ENCODE measurements around the gene SIPA1L3. TPM values are rescaled to one million over a fixed set of nuclear protein-coding genes. Genes with fewer than 3 reads are reported as not detected.

Gene SIPA1L3
- total RNA-seq, 1 donor from 2014 or later = 18.6 TPM

DNA sequence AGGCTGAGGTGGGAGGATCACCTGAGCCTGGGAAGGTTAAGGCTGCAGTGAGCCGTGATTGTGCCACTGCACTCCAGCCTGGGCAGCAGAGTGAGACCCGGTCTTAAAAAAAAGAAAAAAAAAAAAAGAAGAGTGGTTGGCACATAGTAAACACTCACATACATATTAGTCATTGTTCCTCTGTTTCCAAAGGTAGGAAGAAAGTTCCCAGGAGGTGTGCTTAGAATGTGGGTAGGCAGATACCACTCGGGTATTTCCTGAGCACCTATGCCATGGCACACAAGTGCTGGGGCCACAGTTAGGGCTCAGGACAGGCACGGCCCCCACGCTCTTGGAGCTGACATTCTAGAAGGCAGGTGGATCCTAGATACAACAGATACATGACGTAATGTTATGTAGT lies 41.4 kb downstream of the SIPA1L3 start:
- DNase-seq = no peak

DNA sequence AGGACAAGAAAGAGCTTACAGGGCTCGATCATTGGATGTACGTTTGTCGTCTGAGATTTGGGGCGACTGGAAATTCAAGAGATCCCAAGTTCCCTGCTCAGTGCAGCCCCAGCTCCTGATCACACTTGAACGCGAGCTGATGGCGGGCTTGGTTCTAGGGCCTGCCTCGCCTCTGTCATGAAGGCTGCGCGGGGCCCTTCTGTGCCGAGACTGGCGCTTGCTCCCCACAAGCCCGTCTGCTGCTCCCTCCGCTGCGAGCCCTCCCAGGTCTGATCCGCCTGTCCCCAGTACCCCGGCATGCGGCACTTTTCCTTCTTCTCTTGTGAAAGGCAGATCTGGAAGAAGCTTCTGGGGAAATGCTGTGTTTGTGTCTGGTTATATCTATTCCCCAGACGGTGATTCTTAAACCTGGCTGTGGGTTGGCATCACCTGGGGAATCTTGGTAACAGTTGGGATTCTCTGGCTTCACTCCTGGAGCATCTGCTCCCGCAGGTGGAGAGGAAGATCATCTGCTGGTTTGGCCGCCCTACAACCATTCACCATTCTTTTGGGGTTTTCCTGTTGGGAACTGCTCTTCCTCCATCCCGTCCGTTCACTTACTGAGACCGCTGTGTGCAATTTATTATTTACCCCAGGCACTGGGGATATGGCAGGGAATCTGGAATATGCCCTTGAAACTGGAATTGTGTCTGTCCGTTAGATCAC lies 43.6 kb downstream of the SIPA1L3 start:
- no peak for DNase-seq

DNA sequence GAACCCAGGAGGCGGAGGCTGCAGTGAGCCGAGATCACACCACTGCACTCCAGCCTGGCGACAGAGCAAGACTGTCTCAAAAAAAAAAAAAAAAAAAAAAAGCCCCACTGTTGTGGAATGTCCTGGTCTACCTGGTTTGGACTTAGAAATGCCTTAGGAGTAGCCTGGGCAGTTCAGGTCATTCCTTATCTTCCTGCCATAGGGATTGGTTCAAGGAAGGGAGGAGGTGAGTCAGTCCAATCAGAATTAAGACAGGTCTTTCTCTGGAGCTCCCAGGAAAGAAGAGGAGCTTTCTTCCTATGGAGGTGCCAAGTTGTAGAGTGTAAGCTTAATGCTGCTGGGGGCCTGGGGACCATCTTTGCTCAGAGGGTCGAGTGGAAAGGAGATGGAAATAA lies 44.8 kb downstream of the SIPA1L3 start:
- DNase-seq = no peak

DNA sequence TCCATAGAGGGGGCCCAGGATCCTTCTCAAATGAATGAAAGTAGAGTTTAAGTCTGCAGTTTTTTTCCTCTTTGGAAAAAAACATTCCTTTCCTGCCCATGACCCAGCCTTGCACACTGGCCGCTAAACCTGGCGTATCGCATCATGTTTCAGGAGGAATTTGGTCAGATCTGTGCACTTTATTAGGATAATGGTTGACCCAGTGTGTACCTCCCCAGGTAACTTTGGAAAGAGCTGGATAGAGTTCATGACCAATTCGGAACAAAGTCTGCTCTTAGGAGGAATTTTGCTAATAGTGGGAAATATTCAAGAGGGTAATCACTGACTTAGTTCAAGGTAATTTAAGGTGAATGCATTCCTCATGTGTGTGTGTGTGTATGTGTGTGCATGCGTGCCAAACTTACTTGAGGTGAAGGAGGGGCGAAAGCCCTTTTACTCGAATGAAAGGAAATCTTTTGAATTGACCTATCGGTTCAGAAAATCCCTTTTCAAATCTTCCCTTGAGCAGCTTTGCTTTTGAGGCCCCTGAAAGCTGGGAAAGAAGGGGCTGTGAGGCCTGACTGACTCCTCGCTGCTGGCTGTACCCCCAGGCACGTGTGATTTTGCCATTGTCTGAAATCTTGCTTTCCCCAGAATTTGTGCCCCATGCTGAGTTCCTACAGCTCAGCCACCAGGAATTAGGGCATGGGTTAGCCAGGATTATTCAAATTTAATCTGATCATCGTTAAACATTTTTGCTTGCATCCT lies 46.3 kb downstream of the SIPA1L3 start:
- DNase-seq = no peak

DNA sequence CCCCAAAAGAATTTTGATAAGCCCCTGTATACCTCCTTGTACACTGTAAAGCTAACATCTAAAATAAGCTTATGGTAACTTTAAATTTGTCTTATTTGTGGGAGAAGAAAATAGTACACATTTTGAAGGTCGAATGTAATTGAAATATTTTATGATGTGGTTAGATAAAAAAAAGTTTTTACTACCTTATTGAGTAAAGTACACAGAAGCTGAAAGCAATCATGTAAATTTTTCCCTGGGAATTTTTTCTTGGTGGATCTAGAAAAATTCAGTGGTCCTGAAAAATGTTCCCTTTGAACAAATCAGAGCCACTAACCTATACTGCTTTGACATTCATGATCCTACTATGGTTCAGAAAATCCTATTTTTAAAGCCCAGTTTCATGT lies 46.9 kb downstream of the SIPA1L3 start:
- DNase-seq = no peak

DNA sequence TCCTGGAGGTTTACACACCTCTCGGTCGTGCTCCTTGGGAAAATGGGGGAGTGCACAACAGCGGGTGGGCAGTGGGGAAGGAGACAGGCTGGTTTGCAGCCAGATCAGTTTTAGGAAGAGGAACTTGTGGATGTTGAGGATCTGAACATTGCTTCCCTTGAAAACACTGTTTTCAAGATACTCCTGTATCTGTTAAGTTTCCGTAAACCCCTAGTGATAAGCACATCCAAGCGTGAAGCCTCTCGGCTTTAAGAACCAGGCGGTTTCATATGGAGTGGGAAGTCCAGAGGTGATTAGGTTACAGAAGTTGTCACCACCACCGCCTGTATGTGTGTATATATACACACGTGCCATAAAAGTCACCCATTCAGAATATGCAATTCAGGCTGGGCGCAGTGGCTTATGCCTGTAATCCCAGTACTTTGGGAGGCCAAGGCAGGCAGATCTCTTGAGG lies 47.4 kb downstream of the SIPA1L3 start:
- DNase-seq = no peak

DNA sequence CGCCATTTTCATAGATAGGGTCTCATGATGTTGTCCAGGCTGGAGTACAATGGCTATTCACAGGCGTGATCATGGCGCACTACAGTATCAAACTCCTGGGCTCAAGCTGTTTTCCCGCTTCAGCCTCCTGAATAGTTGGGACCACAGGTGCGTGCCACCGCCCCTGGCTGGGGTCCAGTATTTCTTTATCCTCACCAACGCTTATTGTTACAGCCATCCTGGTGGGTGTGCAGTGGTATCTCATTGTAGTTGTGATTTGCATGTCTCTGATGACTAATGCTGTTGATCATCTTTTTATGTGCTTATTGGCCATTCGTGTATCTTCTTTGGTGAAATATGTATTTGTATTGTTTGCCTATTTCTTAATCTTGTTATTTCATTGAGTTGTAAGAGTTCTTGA lies 49.0 kb downstream of the SIPA1L3 start:
- DNase-seq = no peak

DNA sequence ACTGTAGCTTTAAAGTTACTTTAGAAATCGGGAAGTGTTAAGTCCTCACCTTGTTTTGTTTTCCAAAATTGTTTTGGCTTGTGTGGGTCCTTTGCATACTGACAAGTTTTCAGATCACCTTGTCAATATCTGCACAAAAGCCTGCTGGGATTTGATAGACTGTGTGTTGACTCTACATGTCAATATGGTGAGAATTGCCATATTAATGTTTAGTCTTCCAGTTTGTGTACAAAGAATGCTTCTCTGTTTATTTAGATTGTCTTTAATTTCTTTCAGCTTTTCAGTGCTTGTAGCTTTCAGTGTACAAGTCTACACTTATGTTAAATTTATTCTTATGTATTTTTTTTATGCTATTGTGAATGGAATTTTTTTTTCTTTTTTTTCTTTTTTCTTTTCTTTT lies 50.2 kb downstream of the SIPA1L3 start:
- DNase-seq = no peak

DNA sequence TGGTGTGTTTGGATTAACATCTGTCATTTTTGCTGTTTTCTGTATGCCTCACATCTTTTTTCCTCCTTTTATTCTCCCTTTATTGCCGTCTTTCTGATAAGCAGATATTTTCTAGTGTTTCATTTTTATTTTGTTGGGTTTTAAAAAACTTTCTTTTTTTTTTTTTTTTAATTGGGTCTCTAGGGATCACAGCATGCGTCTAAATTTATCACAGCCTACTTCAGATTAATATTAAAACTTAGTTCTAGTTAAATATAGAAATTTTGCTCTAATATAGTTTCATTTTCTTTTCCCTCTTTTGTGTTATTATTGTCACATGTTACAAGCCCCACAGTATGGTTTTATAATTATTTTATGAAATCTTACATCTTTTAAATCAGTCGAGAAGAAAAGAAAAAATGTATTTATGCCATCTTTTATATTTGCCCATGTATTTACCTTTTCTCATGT lies 52.7 kb downstream of the SIPA1L3 start:
- DNase-seq = no peak

DNA sequence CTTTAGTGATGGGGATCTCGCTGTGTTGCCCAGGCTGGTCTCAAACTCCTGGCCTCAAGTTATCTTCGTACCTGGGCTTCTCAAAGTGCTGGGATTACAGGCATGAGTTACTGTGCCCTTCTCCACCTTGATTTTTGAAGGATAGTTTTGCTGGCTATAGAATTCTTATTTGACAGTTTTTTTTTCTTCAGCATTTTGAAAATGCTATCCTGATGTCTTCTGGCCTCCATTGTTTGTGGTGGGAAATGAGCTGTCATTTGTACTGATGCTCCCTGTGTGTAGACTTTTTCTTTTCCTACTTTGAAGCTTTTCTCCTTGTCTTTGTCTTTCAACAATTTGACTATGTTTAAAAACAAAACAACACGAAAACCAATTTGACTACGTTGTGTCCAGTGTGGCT lies 54.2 kb downstream of the SIPA1L3 start:
- DNase-seq = no peak

DNA sequence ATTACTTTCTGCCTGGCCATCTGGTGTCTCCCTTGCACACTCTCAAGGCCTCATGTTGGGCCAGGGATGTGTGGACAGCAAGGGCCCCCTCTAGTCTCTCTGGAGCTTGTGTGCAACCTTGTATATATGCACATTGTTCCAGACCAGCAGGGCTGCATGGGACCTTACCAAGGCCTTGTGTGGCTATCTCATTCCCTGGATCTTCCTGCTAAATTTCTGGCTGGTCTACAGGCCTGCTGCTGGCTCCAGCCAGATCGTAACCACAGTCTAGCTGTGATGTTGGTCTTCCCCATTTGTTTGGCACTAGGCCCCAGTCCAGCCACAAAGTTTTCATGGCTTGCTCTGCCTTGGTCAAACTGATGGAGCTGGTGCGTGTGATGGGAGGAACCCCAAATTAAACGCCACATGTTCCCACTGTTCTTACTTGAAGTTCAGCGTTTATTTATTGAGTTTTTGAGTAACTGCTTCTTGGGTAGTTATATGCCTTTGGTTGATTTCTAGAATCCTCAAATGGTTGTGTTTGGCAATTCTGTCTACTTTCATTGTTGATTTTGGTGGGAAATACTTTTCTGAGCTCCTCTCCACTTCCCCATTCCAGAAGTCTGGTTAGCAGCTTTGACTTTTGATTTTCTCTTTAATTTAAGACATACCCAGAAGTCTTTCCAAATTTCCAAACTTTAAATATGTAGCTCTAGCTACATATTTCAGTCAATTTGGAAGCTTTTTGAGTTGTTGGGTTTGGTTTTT lies 56.4 kb downstream of the SIPA1L3 start:
- no peak for DNase-seq

DNA sequence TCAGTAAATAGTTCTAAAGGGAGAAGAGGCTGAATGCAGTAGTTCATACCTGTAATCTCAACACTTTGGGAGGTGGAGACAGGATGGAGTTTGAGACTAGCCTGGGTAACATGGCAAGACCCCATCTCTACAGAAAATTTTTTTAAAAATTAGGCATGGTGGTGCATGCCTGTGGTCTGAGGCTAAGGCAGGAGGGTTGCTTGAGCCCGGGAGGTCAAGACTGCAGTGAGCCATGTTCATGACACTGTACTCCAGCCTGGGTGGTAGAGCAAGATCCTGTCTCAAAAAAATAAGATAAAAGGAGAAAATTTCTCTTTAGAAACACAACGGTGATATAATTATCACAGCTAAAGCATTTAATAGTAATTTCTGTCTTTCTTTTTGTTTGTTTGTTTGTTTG lies 57.1 kb downstream of the SIPA1L3 start:
- DNase-seq = no peak

DNA sequence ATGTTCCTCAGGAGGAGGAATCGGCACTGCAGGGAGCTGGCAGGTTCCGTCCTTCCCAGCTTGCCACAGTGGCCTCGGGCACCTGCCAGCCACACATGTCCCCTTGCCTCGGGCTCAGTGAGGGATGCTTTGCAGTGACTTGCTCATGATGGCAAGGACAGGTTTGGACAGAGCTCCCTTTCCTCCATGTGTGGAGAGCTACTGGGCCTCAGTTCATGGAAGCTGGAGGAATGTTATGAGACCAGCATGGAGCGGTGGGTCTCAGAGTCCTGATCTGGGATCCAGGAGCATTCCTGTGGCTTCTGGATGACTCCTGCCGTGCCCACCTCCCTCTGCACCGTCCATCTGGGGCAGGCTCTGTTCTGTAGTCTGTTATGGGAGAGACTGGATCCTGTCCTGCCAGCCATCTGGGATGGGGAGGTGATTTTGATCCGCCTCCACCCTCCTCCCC lies 59.2 kb downstream of the SIPA1L3 start:
- DNase-seq = no peak

DNA sequence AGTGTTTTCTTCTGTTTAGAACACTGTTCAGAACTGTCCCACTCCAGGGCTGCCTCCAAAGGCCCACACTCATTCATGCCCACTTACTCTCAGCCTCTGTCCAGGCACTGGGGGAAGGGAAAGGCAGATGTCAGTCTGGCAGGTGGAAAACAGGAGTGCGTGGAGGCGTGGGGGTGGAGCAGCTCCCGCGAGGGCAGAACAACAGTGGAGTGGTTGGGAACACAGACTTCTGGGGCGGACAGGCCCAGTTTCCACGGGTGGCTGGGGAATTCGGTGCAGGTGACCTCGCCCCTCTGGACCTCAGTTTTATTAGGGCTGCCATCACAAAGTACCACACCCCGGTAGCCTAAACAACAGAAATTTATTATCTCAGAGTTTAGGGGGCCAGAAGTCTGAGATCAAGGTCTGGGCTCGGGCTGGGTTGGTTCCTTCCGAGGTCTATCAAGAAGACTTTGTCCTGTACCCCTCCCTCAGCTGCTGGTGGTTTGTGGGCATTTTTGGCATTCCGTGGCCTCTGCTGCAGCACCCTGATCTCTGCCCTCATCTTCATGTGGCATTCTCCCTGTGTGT lies 59.7 kb downstream of the SIPA1L3 start:
- DNase-seq = no peak

DNA sequence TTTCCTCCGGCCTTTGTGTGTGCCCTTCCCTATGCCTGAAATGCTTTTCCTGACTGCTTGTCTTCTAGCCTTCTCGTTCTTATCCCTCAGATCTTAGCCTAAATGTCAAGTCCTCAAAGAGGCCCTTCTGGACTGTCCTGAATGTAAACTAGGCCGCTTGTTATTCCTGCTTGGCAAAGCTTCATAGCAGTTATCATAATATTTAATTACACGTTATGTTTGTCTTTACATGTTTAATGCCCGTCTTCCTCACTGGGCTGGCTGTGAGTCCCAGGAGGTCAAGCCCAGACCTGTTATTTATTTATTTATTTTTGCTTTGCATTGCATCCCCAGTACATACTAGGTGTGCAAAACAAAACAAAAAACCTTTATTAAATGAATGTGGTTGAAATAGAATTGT lies 62.7 kb downstream of the SIPA1L3 start:
- DNase-seq = no peak

DNA sequence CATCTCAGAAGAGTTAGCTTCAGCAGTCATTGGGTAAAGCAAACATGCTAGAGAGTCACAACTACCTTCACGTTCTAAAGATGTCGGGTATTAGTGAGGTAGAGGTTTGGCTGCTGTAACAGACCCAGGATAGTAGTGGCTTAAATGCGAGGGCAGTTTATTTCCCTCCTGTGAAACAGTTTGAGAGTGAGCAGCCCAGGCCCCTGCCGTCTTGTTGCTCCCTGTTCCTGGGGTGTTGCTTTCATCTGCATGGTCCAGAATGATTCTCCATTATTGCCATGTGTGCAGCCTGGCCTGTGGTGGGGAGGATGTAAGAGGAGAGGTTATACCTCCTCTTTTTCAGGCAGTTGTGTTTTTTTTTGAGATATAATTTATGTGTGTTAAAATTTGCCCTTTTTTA lies 63.7 kb downstream of the SIPA1L3 start:
- no peak for DNase-seq

DNA sequence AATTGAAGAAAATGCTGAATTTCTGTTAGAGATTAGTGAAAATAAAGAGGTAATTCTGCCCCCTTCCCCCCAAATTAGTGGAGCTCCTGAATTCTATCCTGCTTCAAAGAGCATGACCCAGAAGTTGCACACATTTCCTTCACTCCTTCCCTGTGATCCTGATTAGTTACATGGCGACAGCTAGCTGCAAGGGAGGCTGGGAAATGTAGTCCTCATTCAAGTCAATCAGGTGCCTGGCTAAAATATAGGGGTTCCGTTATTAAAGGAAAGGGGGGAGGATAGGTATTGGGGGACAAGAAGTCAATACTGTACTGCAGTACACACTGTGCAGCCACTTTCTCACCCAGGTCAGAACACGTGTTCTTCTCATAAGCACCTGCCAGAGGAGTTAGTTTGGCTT lies 65.8 kb downstream of the SIPA1L3 start:
- no peak for DNase-seq

DNA sequence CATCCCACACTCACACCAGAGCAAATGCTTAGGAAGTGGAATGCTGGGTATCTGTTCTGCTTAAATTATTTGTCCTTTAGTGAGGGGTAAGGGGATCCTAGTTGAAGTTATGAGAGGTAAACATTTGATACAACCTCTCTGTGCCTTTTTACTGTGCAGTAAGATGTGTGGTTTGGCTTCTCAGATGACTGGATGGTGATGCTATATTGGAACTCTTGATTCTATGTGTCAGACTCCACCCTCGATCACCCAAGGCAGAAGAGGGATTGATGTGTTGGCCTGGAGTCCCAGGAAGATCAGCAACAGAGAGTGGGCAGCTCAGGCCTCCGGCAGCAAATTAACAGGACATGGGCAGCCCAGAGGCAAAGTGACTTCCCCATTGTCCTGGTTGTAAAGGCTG lies 66.7 kb downstream of the SIPA1L3 start:
- DNase-seq = no peak

DNA sequence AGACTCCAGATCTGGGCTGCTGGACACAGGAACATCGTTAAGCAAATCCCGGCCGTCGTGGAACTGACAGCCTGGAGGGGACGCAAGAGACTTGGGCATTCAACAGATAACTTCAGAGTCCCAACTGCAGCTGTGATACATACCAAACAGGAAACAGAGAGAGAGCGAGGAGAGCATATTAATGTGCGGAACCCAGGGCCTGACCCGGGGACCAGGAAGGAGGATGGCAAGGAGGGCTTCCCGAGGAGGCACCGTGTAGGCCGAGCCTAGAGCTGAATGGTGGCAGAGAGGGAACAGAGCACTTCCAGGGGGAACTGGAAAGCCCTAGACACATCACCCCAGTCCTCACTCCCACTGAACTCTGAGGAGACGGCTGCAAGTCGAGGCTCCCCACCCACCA lies 68.1 kb downstream of the SIPA1L3 start:
- DNase-seq = no peak

DNA sequence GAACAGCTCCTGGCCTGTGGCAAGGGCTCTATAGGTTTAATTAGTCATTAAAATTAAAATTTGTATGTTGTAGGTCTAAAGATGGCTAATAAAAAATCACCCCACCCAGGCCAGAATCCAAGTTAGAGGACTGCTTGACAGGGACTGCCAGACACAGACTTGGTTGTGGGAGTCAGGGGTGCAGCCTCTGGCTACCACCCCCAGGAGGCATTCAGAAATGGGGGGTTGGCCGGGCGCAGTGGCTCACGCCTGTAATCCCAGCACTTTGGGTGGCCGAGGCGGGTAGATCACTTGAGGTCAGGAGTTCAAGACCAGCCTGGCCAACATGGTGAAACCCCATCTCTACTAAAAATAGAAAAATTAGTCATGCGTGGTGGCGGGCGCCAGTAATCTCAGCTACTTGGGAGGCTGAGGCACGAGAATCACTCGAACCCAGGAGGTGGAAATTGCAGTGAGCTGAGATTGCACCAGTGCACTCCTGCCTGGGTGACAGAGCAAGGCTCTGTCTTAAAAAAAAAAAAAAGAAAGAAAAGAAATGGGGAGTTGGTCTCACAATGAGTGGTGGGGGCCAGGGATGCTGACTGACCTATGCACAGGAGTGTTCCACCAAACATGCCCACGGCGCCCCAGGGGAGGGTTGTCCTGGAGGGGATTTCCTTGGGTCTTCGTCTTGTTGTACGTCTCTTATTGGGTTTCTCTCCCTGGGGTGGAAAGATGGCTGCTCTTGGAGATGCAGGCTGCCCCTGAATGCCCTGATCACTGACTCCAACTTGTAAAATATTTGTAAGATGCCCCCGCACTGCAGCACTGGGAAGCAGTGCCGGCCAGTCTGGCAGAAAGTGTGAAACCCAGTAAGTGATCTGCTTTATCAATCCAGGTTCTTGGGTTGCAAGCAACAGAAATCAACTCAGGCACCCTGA lies 68.8 kb downstream of the SIPA1L3 start:
- no peak for DNase-seq

DNA sequence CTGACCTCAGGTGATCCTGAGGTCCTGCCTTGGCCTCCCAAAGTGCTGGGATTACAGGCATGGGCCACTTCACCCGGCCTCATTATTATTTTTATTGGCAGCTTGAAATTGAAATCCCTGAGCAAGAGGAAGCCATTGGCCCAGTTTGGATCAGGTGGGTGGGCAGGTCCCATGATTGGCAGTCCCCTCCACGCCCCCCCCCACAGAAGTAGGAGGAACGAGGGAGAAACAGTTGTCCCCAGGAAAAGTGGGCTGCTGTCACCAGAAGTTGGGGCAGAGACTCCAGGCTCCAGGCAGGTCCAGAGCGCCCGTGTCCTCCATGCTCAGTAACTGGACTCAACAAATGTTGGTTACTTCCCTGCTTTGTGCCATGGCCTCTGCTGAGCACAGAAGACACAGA lies 70.4 kb downstream of the SIPA1L3 start:
- no peak for DNase-seq

DNA sequence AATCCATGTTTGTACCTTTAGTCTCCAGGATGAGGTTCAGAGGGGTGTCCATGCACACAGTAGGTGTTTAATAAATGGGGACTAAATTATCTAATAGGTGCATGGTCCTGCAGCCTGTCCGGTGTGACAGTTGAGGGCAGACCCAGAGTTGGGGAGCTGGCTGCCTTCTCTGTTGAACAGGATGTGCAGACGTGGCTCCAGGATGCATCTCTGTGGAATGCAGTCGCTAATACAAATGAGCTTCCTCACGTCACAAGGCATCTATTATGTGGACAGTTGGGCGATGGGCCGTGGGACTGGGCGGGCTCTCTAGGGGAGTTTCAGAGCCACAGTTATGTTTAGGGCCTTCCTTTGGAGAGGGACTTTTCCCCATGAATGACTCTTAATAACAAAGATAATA lies 71.0 kb downstream of the SIPA1L3 start:
- DNase-seq = peak; percentile 9
